ENCODE measurements around the gene MMP14. TPM values are rescaled to one million over a fixed set of nuclear protein-coding genes. Genes with fewer than 3 reads are reported as not detected.

The MMP14 gene
- total and polyA plus RNA-seq, 2 of the 8 experiments (the other 6 are each of a cell fraction or from before 2014, with no cell fraction given), result 58.2 to 86.8 TPM

- no peak for TF ChIP-seq SAP30 (IDR thresholded peaks at IDR 0.05; ENCODE audit: insufficient read depth, insufficient replicate concordance, low read length)
- TF ChIP-seq CEBPB (IDR thresholded peaks at IDR 0.05; ENCODE audit: low read depth, low read length), result no peak
These were observed 39.4 kb downstream of the MMP14 start (continued) for GRCh38 chr14:22875748-22876319.

Data from H1 (cell line).